ENCODE results near the gene ANKS1B.

DNA sequence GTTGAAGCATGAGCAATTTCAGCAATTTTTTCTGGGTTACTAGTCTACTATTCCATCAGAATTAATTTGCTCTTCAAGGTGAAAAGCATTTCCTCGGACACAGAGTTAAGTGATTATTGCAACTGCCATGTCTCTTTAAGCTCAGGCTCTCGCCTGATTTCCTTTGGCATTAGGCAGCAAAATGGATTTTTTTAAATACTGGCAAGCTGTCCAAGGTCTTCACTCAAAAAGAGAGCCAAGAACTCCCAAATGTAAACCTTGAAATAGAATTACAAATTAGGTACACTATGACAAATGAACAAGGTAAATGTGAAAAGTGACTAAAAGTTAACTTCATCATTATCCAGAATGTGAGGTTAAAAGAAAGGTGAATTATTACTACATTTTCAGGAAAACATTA, 225.3 kb downstream of the ANKS1B start:
- TF ChIP-seq ZFP30 (CRISPR knock-in tag; IDR thresholded peaks at IDR 0.05): no peak
- no peak for TF ChIP-seq ESRRG (CRISPR knock-in tag; IDR thresholded peaks at IDR 0.05)
- TF ChIP-seq SNAI2 (CRISPR knock-in tag; IDR thresholded peaks at IDR 0.05): no peak
